Lower leg skin (tissue), 4 donors: ENCODE data around the gene TFAP2C. TPM values are rescaled to one million over a fixed set of nuclear protein-coding genes. Genes with fewer than 3 reads are reported as not detected.

Experiments
- DNase-seq, 2 donors: peaks; one replicate each; pipeline ENCODE4 v3.0.0-alpha.2; 2019; ENCODE audit warnings: low spot score in 2 of 2
- H3K4me3 ChIP-seq: fragments of 200-600 bp; sonication (generic); 2 replicates; pipeline ENCODE4 v1.5.1; 2017; ENCODE audit warnings: mild to moderate bottlenecking, low read depth; ENCODE audit not compliant: poor library complexity, severe bottlenecking
- CTCF ChIP-seq, 3 donors: fragments of 450-650 bp; IDR thresholded peaks; one replicate each; pipeline ENCODE4 v1.5.1; 2016; ENCODE audit warnings: antibody characterized with exemption in 3 of 3, mild to moderate bottlenecking in 3 of 3, moderate library complexity in 2 of 3
- POLR2A ChIP-seq, 2 donors: fragments of 450-650 bp; IDR thresholded peaks; one replicate each; pipeline ENCODE4 v1.6.1; 2016 to 2017; ENCODE audit warnings: antibody characterized with exemption in 2 of 2, mild to moderate bottlenecking in 1 of 2, moderate library complexity in 1 of 2
- WGBS, 2 donors: methylation state at CpG; one replicate each; pipeline ENCODE4 v1.1.5; 2018; 5-methylcytosine and 5-hydroxymethylcytosine counted together
- intact Hi-C: fragments of 100-400 bp; cut with DNase I; formaldehyde crosslinking; loops from one replicate; pipeline ENCODE4 v1.15.0; 2023; ENCODE audit warnings: low total_unique reads
- total RNA-seq, 4 donors: library from RNA; depleted of rRNA; stranded (reverse); fragments of >200 nt; gene quantifications; one replicate each; pipeline ENCODE4 v1.1.0, GENCODE V29; 2016

Gene TFAP2C
- total RNA-seq, 4 donors from 2014 or later, result 59.6 to 110 (median 79.8) TPM

- DNase-seq, result no peak
- H3K4me3 ChIP-seq, result no peak overlapping the region
- TF ChIP-seq POLR2A (IDR thresholded peaks at IDR 0.05) (no peak), CTCF (IDR thresholded peaks at IDR 0.05) (no peak)
- 34% methylated on average over 7 of the region's 7 CpGs for WGBS, 2 donors
- intact Hi-C loops, result no loop called here
These were observed 41.6 kb upstream of the TFAP2C start for GRCh38 chr20:56587307-56588041.

- TF ChIP-seq CTCF (IDR thresholded peaks at IDR 0.05), result no peak
- TF ChIP-seq POLR2A (IDR thresholded peaks at IDR 0.05), result no peak
- no peak for DNase-seq
- no peak overlapping the region for H3K4me3 ChIP-seq
- intact Hi-C loops, result no loop called here
- WGBS, 2 donors, result 51 to 57% methylated on average over 3 of the region's 3 CpGs
These were observed 40.1 kb upstream of the TFAP2C start for GRCh38 chr20:56588996-56589395.

- TF ChIP-seq CTCF (IDR thresholded peaks at IDR 0.05), result no peak
- no peak for TF ChIP-seq POLR2A (IDR thresholded peaks at IDR 0.05)
- WGBS, 2 donors, result 83 to 93% methylated on average over 5 of the region's 5 CpGs
- DNase-seq, result no peak
- no peak overlapping the region for H3K4me3 ChIP-seq
- intact Hi-C loops, result no loop called here
These were observed 39.5 kb upstream of the TFAP2C start for GRCh38 chr20:56589633-56590032.

GRCh38 chr20:56590888-56591287 is 38.2 kb upstream of the TFAP2C start:
- TF ChIP-seq CTCF (IDR thresholded peaks at IDR 0.05), result no peak
- TF ChIP-seq POLR2A (IDR thresholded peaks at IDR 0.05), result no peak
- DNase-seq, result no peak
- 53 to 72% methylated on average over 6 of the region's 6 CpGs for WGBS, 2 donors
- H3K4me3 ChIP-seq, result no peak overlapping the region
- intact Hi-C loops, result no loop called here

GRCh38 chr20:56592211-56592610 is 36.9 kb upstream of the TFAP2C start:
- no peak for DNase-seq
- TF ChIP-seq CTCF (IDR thresholded peaks at IDR 0.05) (no peak), POLR2A (IDR thresholded peaks at IDR 0.05) (no peak)
- intact Hi-C loops, result no loop called here
- H3K4me3 ChIP-seq, result no peak overlapping the region

GRCh38 chr20:56592817-56593216 is 36.3 kb upstream of the TFAP2C start:
- 74 to 88% methylated on average over 6 of the region's 6 CpGs for WGBS, 2 donors
- H3K4me3 ChIP-seq, result no peak overlapping the region
- intact Hi-C loops, result no loop called here
- TF ChIP-seq POLR2A (IDR thresholded peaks at IDR 0.05) (no peak), CTCF (IDR thresholded peaks at IDR 0.05) (no peak)
- no peak for DNase-seq
